HG03066 (cell line): ENCODE measurements around the gene UNKL.

Source experiments
- ATAC-seq: cut with Tn5 transposase; IDR thresholded peaks from one replicate; pipeline ENCODE4 v1.9.1; 2021; ENCODE audit warnings: low read depth; ENCODE audit not compliant: unreplicated experiment

UNKL gene

DNA sequence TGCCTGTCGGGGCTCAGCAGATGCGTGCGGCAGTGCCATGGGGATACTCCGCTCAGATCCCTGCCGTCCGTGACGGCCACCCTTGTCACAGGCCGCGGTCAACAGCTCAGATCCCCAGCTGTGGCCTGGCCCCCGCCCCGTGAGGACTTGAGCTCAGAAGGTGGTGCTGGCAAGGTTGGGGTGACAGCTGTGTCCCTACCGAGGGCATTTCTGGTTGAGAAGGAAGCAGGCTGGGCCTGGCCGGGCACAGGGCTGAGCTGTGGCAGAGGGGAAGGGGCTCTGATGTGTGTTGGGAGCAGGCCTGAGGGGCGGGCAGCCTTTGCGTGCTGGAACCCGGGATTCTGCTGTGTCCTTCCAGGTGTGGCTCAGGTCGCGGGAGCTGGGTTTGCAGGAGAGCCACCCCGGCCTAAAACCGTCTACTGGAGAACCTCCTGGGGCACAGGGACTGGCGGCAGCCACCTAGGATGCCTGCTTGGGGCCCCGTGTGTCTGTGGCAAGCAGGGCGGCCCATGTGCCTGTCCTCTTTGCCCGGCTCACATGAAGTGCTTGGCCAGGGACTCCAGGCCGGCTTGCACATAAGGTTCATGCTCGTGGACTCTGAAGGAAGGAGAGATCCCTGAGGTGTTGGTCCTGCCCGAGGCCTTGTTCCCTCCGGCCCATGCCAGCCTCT lies 100.0 kb downstream of the UNKL start:
- no peak for ATAC-seq

DNA sequence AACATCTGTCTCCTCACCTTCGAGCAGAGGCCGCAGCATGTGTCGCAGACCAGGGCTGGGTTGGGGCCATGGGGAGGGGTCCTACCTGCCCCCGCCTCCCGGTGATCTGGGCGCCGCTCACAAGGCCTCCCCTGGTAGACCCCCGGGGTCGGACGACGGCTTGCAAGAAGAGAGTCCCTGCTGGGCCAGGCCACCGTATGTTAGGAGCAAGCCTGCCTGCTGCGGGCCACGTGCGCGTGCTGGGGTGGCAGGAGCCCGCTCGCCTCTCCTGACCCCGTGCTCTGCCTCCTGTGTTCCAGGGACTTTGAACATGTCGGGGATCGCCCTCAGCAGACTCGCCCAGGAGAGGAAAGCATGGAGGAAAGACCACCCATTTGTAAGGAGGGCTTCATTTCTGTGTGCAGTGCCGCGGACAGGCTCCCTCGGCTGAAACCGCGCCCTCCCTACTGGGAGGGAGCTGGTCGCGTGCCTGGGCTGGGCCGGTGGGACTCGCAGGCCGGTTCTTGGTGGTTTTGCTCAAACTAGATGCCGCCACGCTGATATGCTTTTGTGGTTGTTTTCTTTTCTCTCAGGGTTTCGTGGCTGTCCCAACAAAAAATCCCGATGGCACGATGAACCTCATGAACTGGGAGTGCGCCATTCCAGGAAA lies 100.7 kb downstream of the UNKL start:
- ATAC-seq = no peak
